Breast epithelium (tissue), 4 donors: Measurements from ENCODE around the gene GPS2. TPM values are rescaled to one million over a fixed set of nuclear protein-coding genes. Genes with fewer than 3 reads are reported as not detected.

Experiments
- DNase-seq, 2 donors: peaks; one replicate each; pipeline ENCODE4 v3.0.0-alpha.2; 2019; ENCODE audit warnings: low spot score in 2 of 2
- H3K27ac ChIP-seq, 2 donors: fragments of 200-600 bp; sonication (generic) in 1 of 2; one replicate each; pipeline ENCODE4 v1.5.1; 2016 to 2019; ENCODE audit warnings: mild to moderate bottlenecking in 1 of 2
- H3K27me3 ChIP-seq, 2 donors: fragments of 200-600 bp; sonication (generic) in 1 of 2; one replicate each; pipeline versions ENCODE4 v1.5.1 to v1.6.0; 2017 to 2019; ENCODE audit warnings: control low read depth in 1 of 2, mild to moderate bottlenecking in 1 of 2
- H3K36me3 ChIP-seq: fragments of 200-600 bp; one replicate; pipeline ENCODE4 v1.5.1; 2019
- H3K4me1 ChIP-seq, 2 donors: fragments of 200-600 bp; sonication (generic); one replicate each; pipeline ENCODE4 v1.5.1; 2016 to 2019; ENCODE audit warnings: control low read depth in 1 of 2
- H3K4me3 ChIP-seq, 3 donors: fragments of 200-600 bp; sonication (generic); 1 replicate in 2 of 3; 2 replicates in 1 of 3; pipeline ENCODE4 v1.5.1; 2016 to 2019; ENCODE audit warnings: mild to moderate bottlenecking in 3 of 3, moderate library complexity in 2 of 3
- H3K9me3 ChIP-seq, 2 donors: fragments of 200-600 bp; sonication (generic) in 1 of 2; one replicate each; pipeline ENCODE4 v1.5.1; 2016 to 2019; ENCODE audit warnings: control low read depth in 1 of 2
- POLR2A ChIP-seq: fragments of 450-650 bp; IDR thresholded peaks from one replicate; pipeline ENCODE4 v1.6.1; 2016; ENCODE audit warnings: antibody characterized with exemption, mild to moderate bottlenecking, moderate library complexity
- POLR2AphosphoS5 ChIP-seq, 3 donors: sonication (generic); formaldehyde crosslinking; IDR thresholded peaks; one replicate each; pipeline ENCODE4 v1.6.1; 2017; ENCODE audit warnings: antibody characterized with exemption in 3 of 3
- intact Hi-C: fragments of 100-400 bp; cut with DNase I; formaldehyde crosslinking; loops from one replicate; pipeline ENCODE4 v1.15.1; 2023; ENCODE audit warnings: low total_unique reads
- total RNA-seq, 3 donors: library from RNA; depleted of rRNA; stranded (reverse); fragments of >200 nt; gene quantifications; one replicate each; pipeline ENCODE4 v1.1.0, GENCODE V29; 2016
- TF ChIP-seq, protein P1 (sequence below), 3 donors: fragments of 450-650 bp; IDR thresholded peaks; one replicate each; pipeline ENCODE4 v1.5.1; 2016 to 2017; ENCODE audit warnings: antibody characterized with exemption in 3 of 3, mild to moderate bottlenecking in 3 of 3, moderate library complexity in 3 of 3

The GPS2 gene
- total RNA-seq, 3 donors from 2014 or later: 77.3 to 109 (median 84.2) TPM

DNA sequence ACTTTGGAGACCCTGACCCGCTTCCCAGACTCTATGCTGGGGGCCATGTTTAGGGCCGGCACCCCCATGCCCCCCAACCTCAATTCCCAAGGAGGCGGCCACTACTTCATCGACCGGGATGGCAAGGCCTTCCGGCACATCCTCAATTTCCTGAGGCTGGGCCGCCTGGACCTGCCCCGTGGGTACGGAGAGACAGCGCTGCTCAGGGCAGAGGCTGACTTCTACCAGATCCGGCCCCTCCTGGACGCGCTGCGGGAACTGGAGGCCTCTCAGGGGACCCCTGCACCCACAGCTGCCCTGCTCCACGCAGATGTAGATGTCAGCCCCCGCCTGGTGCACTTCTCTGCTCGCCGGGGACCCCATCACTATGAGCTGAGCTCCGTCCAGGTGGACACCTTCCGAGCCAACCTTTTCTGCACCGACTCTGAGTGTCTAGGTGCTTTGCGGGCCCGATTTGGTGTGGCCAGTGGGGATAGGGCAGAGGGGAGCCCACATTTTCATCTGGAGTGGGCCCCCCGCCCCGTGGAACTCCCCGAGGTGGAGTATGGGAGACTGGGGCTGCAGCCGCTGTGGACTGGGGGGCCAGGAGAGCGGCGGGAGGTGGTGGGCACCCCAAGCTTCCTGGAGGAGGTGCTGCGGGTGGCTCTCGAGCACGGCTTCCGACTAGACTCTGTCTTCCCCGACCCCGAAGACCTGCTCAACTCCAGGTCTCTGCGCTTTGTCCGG is 37.9 kb upstream of the GPS2 start:
- Histone ChIP-seq H3K27ac (peak overlapping the region; percentile 98 to 99), H3K4me1 (peaks cover 0 to 12% of the 10 kb centered on the region in 2 donors), H3K4me3 (peak overlapping the region; percentile 70 to 79 (median 72)), H3K27me3 (no peaks in the 10 kb centered on the region), H3K9me3 (no peaks in the 10 kb centered on the region), H3K36me3 (no peaks in the 10 kb centered on the region)
- TF ChIP-seq POLR2AphosphoS5 (IDR thresholded peaks at IDR 0.05) (no peak), POLR2A (no peak)
- TF ChIP-seq, protein P1, sequence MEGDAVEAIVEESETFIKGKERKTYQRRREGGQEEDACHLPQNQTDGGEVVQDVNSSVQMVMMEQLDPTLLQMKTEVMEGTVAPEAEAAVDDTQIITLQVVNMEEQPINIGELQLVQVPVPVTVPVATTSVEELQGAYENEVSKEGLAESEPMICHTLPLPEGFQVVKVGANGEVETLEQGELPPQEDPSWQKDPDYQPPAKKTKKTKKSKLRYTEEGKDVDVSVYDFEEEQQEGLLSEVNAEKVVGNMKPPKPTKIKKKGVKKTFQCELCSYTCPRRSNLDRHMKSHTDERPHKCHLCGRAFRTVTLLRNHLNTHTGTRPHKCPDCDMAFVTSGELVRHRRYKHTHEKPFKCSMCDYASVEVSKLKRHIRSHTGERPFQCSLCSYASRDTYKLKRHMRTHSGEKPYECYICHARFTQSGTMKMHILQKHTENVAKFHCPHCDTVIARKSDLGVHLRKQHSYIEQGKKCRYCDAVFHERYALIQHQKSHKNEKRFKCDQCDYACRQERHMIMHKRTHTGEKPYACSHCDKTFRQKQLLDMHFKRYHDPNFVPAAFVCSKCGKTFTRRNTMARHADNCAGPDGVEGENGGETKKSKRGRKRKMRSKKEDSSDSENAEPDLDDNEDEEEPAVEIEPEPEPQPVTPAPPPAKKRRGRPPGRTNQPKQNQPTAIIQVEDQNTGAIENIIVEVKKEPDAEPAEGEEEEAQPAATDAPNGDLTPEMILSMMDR (IDR thresholded peaks at IDR 0.05): no peak
- intact Hi-C loops: loop anchor here (10.0 kb wide), 1 partner anchor 82 kb away; the partner anchor contains the start of genes FGF11 and TMEM102
- DNase-seq: no peak

DNA sequence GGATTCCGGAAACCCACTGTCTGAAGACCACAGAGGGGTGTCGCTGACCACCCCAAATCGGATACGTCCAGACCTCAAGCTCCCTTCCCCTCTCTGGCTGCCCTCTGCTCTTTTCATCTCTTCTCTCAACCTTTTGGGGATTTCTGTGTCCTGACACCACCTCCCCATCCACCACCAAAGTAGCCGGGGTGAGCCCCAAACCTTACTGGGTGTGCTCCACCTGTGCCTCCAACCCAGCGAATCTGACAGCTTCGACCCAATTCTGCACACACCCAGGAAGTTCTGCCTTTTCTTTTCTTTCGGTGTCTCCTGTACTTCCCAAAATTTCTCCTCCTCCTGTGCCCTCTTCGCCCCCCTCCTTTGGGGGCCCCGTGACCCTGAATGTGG is 37.3 kb upstream of the GPS2 start:
- no peaks in the 10 kb centered on the region for H3K27me3 ChIP-seq
- peaks cover 0 to 12% of the 10 kb centered on the region in 2 donors for H3K4me1 ChIP-seq
- intact Hi-C loops: loop anchor here (10.0 kb wide), 1 partner anchor 82 kb away; the partner anchor contains the start of genes FGF11 and TMEM102
- peak overlapping the region; percentile 70 to 79 (median 72) for H3K4me3 ChIP-seq
- DNase-seq: no peak
- H3K36me3 ChIP-seq: no peaks in the 10 kb centered on the region
- TF ChIP-seq POLR2AphosphoS5 (IDR thresholded peaks at IDR 0.05): no peak
- TF ChIP-seq, protein P1 (IDR thresholded peaks at IDR 0.05): peak in 1 of 3 donors; percentile 88
- peak overlapping the region; percentile 98 to 99 for H3K27ac ChIP-seq
- H3K9me3 ChIP-seq: no peaks in the 10 kb centered on the region

- DNase-seq: peak; percentile 87 to 93
- intact Hi-C loops: loop anchor here (10.0 kb wide), 1 partner anchor 83 kb away; the partner anchor contains the start of genes FGF11 and TMEM102
- H3K4me1 ChIP-seq: peaks cover 0 to 12% of the 10 kb centered on the region in 2 donors
These were observed 36.7 kb upstream of the GPS2 start, which contains the start of gene KCTD11 for GRCh38 chr17:7351665-7352502. Gene KCTD11 (plus strand): TSS chr17:7352162.

GRCh38 chr17:7348478-7349242 is 33.5 kb upstream of the GPS2 start:
- Histone ChIP-seq H3K4me1 (peaks cover 0 to 11% of the 10 kb centered on the region in 2 donors), H3K9me3 (no peaks in the 10 kb centered on the region), H3K27me3 (no peaks in the 10 kb centered on the region), H3K27ac (no peak overlapping the region), H3K36me3 (no peaks in the 10 kb centered on the region), H3K4me3 (no peak overlapping the region)
- TF ChIP-seq, protein P1 (IDR thresholded peaks at IDR 0.05): no peak
- no peak for TF ChIP-seq POLR2A
- TF ChIP-seq POLR2AphosphoS5 (IDR thresholded peaks at IDR 0.05): no peak
- intact Hi-C loops: no loop called here
- DNase-seq: no peak

More at GRCh38 chr17:7351665-7352502, 36.7 kb upstream of the GPS2 start, which contains the start of gene KCTD11:
- peak within 1 kb of the TSS; percentile 98 to 99 for H3K27ac ChIP-seq
- H3K27me3 ChIP-seq: no peaks in the 10 kb centered on the region
- peak within 1 kb of the TSS; percentile 70 to 79 (median 72) for H3K4me3 ChIP-seq
- H3K36me3 ChIP-seq: no peaks in the 10 kb centered on the region
- TF ChIP-seq POLR2A (no peak), POLR2AphosphoS5 (IDR thresholded peaks at IDR 0.05) (peak; percentile 27 to 46 (median 34))
- TF ChIP-seq, protein P1 (IDR thresholded peaks at IDR 0.05): peak in 2 of 3 donors; percentile 65 to 78
- H3K9me3 ChIP-seq: no peaks in the 10 kb centered on the region
